Activated naive CD4-positive, alpha-beta T cell treated with anti-CD3 and anti-CD28 coated beads, Interleukin-2, amount 50 U/mL, for 16 hours (primary cell): ENCODE measurements around the gene ARNT2.

Experiments used
- DNase-seq: peaks from one replicate; pipeline ENCODE4 v3.0.0-alpha.2; 2020

Gene ARNT2

DNA sequence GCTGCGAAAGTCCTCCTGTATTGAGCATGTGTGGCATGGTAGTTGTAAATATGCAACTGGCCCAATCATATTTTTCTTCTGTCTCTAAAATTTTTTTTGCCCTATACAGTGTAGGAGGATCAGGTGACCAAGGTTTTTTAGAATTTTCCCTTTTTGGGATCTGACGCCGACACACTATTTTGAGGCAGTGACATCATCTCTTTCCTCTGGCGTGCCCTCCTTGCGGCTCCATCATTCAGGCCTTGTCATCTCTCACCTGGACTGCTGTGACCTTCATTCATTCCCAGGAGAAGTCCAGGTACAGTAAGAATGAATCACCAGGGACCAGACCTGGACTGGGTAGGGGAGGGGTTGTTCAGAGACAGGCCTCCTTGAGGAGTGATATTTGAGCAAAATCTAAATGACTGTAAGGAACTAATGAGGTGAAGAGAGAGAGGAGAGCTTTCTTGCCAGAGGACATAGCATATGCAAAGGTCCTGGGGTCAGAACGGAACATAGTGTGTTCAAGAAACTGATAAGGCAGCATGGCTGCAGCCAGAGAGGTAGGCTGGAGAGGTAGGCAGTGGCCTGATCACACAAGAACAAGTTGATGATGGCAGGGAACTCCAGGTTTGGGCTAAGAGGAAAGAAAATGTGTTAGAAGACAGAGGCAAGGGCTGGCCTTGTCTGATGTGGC lies 38.7 kb downstream of the ARNT2 start:
- no peak for DNase-seq

GRCh38 chr15:80444680-80445251 lies 40.6 kb downstream of the ARNT2 start:
- no peak for DNase-seq

GRCh38 chr15:80445300-80446041 lies 41.3 kb downstream of the ARNT2 start:
- DNase-seq: no peak

GRCh38 chr15:80447077-80447476 lies 42.9 kb downstream of the ARNT2 start:
- DNase-seq: no peak

- DNase-seq: no peak
These were observed 45.6 kb downstream of the ARNT2 start for GRCh38 chr15:80449825-80450224.

DNA sequence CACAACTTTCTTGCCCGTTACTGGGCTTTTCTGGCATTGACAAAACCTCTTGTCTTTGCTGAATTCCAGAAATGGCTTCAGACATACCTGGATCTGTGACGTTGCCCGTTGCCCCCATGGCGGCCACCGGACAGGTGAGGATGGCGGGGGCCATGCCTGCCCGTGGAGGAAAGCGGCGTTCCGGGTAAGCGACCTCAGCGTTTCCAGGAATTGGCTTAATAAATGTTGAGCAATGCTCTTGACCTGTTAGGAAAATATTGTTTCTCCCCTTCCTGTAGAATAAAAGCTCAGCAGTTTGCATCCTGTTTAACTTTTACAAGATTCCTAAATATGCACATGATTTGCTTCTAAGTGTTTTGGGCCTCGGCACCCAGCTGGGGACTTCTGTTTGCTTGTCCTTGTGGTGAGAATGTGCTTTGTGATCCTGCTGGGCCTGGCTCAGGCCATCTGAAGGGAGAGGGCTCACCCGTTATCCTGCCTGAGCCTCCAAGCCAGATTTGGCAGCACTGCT lies 46.7 kb downstream of the ARNT2 start:
- no peak for DNase-seq

DNA sequence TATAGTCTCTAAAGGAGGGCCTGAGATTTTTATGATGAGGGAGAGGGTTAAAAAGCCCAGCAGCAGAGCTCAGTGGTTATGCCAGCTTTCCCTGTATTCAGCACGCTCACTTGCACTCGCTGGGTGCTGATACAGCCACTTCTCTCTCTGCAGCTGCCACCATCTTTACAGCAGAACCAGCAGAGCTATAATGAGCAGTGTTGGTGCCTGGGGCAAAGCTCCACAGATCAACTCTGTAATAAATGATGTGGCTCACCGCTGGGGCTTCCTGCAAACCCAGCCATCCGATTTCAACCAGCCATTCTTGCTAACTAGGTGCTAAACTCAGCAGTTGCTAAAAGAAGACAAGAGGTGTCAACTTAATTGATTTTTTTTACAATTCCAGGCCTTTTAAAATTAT lies 48.0 kb downstream of the ARNT2 start:
- DNase-seq: no peak

DNA sequence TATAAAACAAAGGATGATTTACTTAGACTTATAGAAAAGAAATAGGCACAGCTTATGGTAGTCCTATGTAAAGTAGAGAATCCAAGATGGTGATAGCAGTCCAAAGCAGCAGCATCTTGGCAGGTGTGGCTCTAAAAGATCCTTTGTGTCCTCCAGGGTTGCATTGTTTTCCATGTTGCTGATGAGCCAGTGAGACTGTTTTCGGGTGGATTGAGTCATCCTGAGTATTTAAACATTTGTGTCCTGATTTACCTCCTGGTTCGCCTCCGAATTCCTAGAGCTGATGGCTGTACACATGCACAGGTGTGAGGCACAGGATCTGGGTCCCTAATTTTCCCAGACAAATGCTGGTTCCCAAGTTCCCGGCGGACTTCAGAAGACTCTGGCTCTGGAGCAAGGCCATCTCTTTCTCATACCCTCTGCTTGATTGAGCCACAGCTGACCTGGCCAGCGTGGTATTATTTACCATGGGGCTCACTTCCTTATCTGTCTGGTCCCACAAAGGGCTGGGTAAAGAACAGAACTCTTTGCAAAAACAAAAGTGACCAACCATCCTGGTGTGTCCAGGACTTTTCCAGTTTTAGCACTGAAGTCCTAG lies 51.0 kb downstream of the ARNT2 start:
- DNase-seq: no peak

- peak; percentile 48 for DNase-seq
These were observed 51.7 kb downstream of the ARNT2 start for GRCh38 chr15:80455668-80456442.

DNA sequence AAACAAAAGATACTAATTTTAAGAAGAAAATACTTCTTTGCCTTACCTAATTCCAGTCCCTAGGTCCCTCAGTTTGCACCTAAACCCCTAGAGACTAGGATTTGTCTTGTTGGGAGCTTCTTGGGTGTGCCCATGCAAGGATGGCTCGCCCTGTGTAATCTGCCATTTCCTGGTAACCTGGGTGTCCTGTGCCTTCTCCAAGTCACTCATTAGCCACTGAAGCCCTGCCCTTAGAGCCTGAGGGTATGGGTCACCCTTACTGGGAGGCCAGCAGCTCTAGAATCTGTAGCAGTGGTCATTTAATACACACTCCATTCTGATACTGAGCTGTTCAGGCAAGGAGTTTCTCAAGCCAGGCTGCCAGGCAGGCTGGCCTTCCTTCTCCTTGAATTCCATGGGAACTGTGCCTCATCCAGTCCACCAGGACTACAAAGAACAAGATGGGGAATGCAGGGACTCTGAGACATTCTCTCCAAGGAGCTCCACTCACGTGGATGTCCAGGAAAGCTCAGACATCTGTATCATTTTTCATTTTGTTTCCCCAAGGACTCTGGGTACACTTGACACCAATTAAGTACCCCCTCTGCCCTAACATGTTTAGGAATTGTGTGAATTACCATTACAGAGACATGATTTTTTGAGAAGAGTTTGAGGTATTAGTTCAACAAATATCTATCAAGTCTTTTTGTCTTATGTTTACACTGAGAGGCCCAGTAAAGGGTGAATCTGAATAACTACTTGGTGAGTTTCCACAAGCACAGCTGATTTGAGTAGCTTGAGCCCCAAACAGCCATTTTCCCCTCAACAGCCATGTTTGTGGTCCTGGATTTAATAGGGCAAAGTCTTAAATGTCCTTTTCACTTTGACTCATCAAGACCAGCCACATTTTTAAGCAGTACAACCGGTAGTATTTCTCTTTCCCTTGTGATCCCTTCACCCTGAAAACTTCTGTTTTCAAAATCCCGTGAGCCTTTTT lies 52.6 kb downstream of the ARNT2 start:
- DNase-seq: no peak

DNA sequence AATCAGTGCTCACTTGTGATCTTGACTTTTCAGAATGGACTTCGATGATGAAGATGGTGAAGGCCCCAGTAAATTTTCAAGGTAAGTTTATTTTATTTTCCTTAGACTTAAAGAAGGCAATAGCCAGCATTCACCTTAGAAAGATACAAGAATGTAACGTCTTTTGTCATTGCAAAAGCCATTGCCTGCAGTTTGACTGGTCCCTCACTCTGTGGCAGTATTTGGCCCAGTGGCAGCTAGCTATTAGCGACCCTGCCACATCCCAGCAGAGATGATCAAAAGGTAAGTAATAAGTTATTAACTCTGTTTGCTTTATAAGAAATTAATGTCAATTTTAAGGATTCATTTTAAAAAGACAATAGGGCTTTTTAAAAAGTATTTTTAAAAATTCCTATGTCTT lies 53.7 kb downstream of the ARNT2 start:
- no peak for DNase-seq

- DNase-seq: no peak
These were observed 54.4 kb downstream of the ARNT2 start for GRCh38 chr15:80458580-80458979.

DNA sequence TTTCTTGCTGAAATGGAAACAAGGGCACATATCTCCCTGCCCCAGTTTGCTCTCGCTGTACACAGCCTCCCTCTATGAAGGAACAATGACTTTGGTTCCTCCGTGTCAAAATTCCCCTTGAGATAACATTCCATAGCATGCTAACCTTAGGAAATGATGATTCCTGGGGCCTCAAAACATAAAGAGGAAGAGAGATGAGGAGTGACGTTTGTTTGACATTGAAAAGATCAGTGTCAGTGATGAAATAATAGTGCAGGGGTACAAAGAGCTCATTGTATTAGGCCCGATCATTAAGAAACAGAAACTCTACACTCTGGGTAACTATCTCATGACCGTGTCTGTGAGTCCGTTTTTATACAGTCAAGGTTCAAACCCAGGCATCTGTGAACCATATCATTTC lies 55.2 kb downstream of the ARNT2 start:
- no peak for DNase-seq

- no peak for DNase-seq
These were observed 55.6 kb downstream of the ARNT2 start for GRCh38 chr15:80459818-80460217.

- no peak for DNase-seq
These were observed 57.3 kb downstream of the ARNT2 start for GRCh38 chr15:80461356-80462095.

- no peak for DNase-seq
These were observed 57.9 kb downstream of the ARNT2 start for GRCh38 chr15:80462111-80462510.

DNA sequence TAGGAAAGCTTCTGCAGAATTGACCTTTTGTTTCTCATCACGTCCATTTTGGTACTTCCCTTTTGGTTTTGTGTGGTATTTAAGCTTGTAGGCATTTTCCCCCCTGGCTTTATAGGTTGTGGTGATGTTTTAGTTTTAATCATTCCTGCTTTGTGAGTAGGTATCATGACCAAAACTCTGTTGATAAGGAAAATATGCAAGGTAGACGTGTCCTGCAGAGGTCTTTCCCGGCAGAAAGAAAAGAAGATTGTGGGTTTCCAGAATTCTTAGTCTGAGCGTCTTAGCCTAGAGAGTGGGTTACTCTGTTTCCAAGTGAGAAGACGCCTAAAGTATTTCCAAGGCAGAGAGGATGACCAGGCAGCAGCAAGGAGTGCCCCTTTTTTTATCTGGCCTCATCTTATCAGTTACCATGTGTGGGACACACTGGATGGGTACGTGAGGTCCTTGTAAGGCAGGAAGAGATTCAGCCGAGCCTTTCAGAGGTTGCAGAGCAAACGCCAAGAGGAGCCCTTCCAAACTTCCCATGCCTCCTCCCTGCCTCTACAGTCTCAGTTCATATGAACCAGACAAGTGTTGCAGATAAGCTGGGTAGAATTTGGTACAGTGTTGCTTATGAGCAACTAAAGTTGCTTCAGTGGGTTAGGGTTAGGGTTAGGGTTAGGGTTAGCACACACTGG lies 58.8 kb downstream of the ARNT2 start:
- no peak for DNase-seq

GRCh38 chr15:80464951-80465625 lies 60.9 kb downstream of the ARNT2 start:
- no peak for DNase-seq

DNA sequence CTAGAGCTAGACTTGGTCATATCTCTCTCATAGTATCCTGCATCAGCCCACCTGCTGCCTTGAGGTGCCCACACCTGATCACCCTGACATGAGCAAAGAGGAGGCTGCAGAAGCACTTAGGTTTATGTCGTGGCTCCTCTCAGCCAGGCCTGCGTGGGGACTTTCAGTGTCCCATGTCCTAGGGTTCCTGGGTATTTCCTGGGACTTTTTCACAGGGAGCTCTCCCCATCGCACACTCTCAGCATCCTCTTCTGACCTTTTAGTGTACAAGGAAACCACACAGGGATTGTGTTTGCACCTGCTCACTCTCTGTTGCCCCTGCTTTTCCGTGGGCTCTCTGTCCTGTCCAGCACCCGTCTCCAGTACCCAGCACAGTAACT lies 61.4 kb downstream of the ARNT2 start:
- DNase-seq: no peak

GRCh38 chr15:80466543-80466942 lies 62.4 kb downstream of the ARNT2 start:
- DNase-seq: no peak
